Right atrium auricular region (tissue), 2 donors: ENCODE data around the gene GCNT2. TPM values are rescaled to one million over a fixed set of nuclear protein-coding genes. Genes with fewer than 3 reads are reported as not detected.

ENCODE experiments used
- DNase-seq: peaks from one replicate; pipeline ENCODE4 v3.0.0-alpha.2; 2019; ENCODE audit warnings: low spot score
- H3K27ac ChIP-seq, 2 donors: fragments of 200-600 bp; sonication (generic); 1 replicate in 1 of 2; 2 replicates in 1 of 2; pipeline ENCODE4 v1.5.1; 2016 to 2019
- H3K27me3 ChIP-seq, 2 donors: fragments of 200-600 bp; sonication (generic); one replicate each; pipeline versions ENCODE4 v1.5.1 to v1.6.0; 2017 to 2019
- H3K36me3 ChIP-seq: fragments of 200-600 bp; sonication (generic); one replicate; pipeline ENCODE4 v1.5.1; 2016
- H3K4me1 ChIP-seq, 2 donors: fragments of 200-600 bp; sonication (generic); one replicate each; pipeline versions ENCODE4 v1.5.1 to v1.6.0; 2017 to 2019
- H3K4me3 ChIP-seq, 2 donors: fragments of 200-600 bp; sonication (generic); 1 replicate in 1 of 2; 2 replicates in 1 of 2; pipeline ENCODE4 v1.5.1; 2017 to 2019; ENCODE audit warnings: mild to moderate bottlenecking in 1 of 2, moderate library complexity in 1 of 2
- H3K9me3 ChIP-seq, 2 donors: fragments of 200-600 bp; sonication (generic); one replicate each; pipeline ENCODE4 v1.5.1; 2019
- CTCF ChIP-seq, 2 donors: fragments of 200-600 bp; sonication (generic); IDR thresholded peaks; one replicate each; pipeline ENCODE4 v1.5.1; 2019; ENCODE audit warnings: antibody characterized with exemption in 2 of 2
- total RNA-seq, 2 donors: library from RNA; depleted of rRNA; stranded (reverse); fragments of >200 nt; gene quantifications; one replicate each; pipeline ENCODE4 v1.1.0, GENCODE V29; 2016

GCNT2 gene
- total RNA-seq, 2 donors from 2014 or later: 3.3 to 13.5 TPM

- Histone ChIP-seq H3K27ac (no peak overlapping the region), H3K4me1 (no peaks in the 10 kb centered on the region), H3K9me3 (no peaks in the 10 kb centered on the region), H3K36me3 (peaks cover 5% of the 10 kb centered on the region), H3K27me3 (no peaks in the 10 kb centered on the region), H3K4me3 (no peak overlapping the region)
- no peak for TF ChIP-seq CTCF (IDR thresholded peaks at IDR 0.05)
- DNase-seq: no peak
These were observed 103.7 kb downstream of the GCNT2 start for GRCh38 chr6:10624836-10625235.

- H3K4me1 ChIP-seq: no peaks in the 10 kb centered on the region
- H3K4me3 ChIP-seq: no peak overlapping the region
- no peak for DNase-seq
- no peak overlapping the region for H3K27ac ChIP-seq
- no peaks in the 10 kb centered on the region for H3K9me3 ChIP-seq
- no peaks in the 10 kb centered on the region for H3K27me3 ChIP-seq
- TF ChIP-seq CTCF (IDR thresholded peaks at IDR 0.05): no peak
- peaks cover 5% of the 10 kb centered on the region for H3K36me3 ChIP-seq
These were observed 105.1 kb downstream of the GCNT2 start for GRCh38 chr6:10626154-10626741.

GRCh38 chr6:10627800-10628199 lies 106.6 kb downstream of the GCNT2 start:
- Histone ChIP-seq H3K27me3 (no peaks in the 10 kb centered on the region), H3K9me3 (no peaks in the 10 kb centered on the region), H3K4me1 (no peaks in the 10 kb centered on the region), H3K27ac (no peak overlapping the region), H3K36me3 (peaks cover 5% of the 10 kb centered on the region), H3K4me3 (no peak overlapping the region)
- TF ChIP-seq CTCF (IDR thresholded peaks at IDR 0.05): no peak
- no peak for DNase-seq

GRCh38 chr6:10630178-10630577 lies 109.0 kb downstream of the GCNT2 start:
- DNase-seq: no peak
- no peaks in the 10 kb centered on the region for H3K9me3 ChIP-seq
- H3K4me1 ChIP-seq: no peaks in the 10 kb centered on the region
- no peaks in the 10 kb centered on the region for H3K27me3 ChIP-seq
- peaks cover 5% of the 10 kb centered on the region for H3K36me3 ChIP-seq
- H3K4me3 ChIP-seq: no peak overlapping the region
- H3K27ac ChIP-seq: no peak overlapping the region
- no peak for TF ChIP-seq CTCF (IDR thresholded peaks at IDR 0.05)

GRCh38 chr6:10633216-10633615 lies 112.1 kb downstream of the GCNT2 start:
- Histone ChIP-seq H3K27me3 (no peaks in the 10 kb centered on the region), H3K4me3 (no peak overlapping the region), H3K36me3 (no peaks in the 10 kb centered on the region), H3K4me1 (no peaks in the 10 kb centered on the region), H3K27ac (no peak overlapping the region), H3K9me3 (no peaks in the 10 kb centered on the region)
- DNase-seq: no peak
- TF ChIP-seq CTCF (IDR thresholded peaks at IDR 0.05): no peak

GRCh38 chr6:10640412-10640811 lies 119.3 kb downstream of the GCNT2 start:
- Histone ChIP-seq H3K4me3 (no peak overlapping the region), H3K4me1 (no peaks in the 10 kb centered on the region), H3K9me3 (no peaks in the 10 kb centered on the region), H3K36me3 (no peaks in the 10 kb centered on the region), H3K27me3 (no peaks in the 10 kb centered on the region), H3K27ac (no peak overlapping the region)
- no peak for TF ChIP-seq CTCF (IDR thresholded peaks at IDR 0.05)
- no peak for DNase-seq
